Ammon's horn (tissue), 1 donor: ENCODE data around the gene TBC1D30.

ENCODE experiments used
- DNase-seq: peaks from one replicate; pipeline ENCODE4 v3.0.0-alpha.2; 2016; ENCODE audit warnings: low spot score

The TBC1D30 gene

GRCh38 chr12:64912516-64913255, 88.2 kb downstream of the TBC1D30 start:
- no peak for DNase-seq

- no peak for DNase-seq
Measured at GRCh38 chr12:64915242-64915641, 90.8 kb downstream of the TBC1D30 start.

GRCh38 chr12:64916411-64917261, 92.2 kb downstream of the TBC1D30 start:
- no peak for DNase-seq

- no peak for DNase-seq
Measured at GRCh38 chr12:64918344-64918743, 93.9 kb downstream of the TBC1D30 start.

GRCh38 chr12:64918801-64919200, 94.4 kb downstream of the TBC1D30 start:
- DNase-seq: no peak

GRCh38 chr12:64922853-64923252, 98.4 kb downstream of the TBC1D30 start:
- DNase-seq: no peak

GRCh38 chr12:64923536-64923935, 99.1 kb downstream of the TBC1D30 start:
- DNase-seq: no peak
